NCI-H2196 (cell line): ENCODE measurements around the gene SLC25A17.
"Not testable (repeated sequence)": the region's sequence is repeated elsewhere in the genome, so short reads cannot be mapped to it uniquely, and the experiment has no call there.

ENCODE experiments used
- DNase-seq: peaks from one replicate; lab custom pipeline; 2025; ENCODE audit not compliant: unreplicated experiment; lab: John Stamatoyannopoulos, UW

SLC25A17 gene

DNA sequence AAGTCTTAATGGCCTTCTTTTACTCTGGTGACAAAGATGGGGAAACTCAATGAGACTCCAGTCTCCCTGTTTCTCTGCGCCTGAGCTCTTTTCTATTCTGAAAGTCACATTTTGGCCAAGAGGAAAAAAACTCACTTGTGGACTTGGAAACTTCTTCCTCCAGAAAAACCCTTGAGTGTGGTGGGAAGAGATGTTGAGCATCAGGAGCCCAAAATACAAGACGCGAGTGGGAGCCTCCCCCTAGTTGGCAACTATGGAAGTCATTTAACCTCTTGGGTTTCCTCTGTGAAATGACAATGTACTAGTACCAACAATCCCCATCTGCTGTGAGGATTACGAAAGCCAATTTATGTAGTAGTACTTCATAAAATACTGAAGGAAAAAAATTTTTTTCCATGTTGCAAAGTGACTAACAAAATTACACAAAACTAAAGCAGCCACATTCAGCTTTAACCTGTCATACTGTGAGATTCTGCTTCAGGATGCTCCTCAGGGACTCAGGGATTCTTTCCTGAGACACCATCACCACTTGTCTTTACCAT, 524 bp upstream of the SLC25A17 start:
- DNase-seq, result peak; percentile 43

DNA sequence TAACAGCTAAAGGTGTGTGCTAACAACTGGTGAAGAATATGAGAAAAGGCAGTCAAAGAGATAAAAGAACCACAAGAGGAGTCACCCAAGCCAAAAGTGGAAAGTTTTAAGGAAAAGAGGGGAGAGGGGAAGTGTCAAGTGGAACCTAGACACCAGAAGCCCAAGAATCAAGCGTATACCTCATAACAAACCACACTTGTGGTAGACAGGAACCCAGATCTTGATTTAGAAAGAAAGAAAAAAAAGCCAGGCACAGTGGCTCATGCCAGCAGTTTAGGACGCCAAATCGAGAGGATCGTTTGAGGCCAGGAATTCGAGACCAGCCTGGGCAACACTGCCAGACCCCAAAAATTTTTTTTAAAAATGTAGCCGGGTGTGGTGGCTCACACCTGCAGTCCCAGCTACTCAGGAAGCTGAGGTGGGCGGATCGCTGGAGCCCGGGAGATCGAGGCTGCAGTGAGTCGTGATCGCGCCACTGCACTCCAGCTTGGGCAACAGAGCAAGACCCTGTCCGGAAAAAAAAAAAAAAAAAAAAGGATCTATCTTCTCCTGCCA, 877 bp downstream of the SLC25A17 start:
- DNase-seq, result no peak

DNA sequence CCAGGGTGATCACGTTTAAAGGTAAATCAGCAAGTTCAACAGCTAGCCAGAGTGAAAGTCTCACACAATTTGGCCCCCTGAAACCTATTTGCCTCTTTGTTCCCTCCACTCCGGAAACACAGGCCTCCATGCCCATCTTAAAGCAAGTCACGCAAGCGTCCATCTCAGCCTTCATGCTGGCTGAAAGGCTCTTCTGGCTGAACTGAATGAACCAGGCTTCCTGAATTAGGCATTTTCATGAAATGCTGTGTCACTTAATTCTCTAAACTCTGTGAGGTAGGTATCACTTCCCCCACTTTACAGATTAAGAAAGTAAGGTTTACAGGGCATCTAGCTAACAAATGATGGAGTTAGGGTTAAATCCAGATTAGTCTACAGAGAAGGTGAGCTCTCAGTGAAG, 1.4 kb downstream of the SLC25A17 start:
- no peak for DNase-seq

DNA sequence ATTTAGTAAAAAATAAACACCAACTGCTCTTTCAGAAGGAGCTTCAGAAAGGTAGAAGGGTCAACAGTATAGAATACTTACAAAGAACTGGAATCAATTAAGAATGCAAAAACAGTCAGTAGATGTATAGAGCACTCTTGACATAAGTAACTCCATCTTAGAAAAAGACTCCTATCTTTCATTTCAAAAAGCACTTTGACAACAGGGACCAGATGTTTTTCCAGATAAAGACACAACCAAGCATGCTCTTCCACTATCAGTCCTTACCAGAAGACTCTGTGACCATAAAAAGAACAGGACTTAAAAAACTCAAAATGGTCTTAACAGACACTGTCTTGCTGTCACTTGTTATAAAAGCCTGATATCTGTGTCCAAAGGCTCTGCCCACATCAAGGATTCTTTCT, 5.2 kb downstream of the SLC25A17 start:
- no peak for DNase-seq

DNA sequence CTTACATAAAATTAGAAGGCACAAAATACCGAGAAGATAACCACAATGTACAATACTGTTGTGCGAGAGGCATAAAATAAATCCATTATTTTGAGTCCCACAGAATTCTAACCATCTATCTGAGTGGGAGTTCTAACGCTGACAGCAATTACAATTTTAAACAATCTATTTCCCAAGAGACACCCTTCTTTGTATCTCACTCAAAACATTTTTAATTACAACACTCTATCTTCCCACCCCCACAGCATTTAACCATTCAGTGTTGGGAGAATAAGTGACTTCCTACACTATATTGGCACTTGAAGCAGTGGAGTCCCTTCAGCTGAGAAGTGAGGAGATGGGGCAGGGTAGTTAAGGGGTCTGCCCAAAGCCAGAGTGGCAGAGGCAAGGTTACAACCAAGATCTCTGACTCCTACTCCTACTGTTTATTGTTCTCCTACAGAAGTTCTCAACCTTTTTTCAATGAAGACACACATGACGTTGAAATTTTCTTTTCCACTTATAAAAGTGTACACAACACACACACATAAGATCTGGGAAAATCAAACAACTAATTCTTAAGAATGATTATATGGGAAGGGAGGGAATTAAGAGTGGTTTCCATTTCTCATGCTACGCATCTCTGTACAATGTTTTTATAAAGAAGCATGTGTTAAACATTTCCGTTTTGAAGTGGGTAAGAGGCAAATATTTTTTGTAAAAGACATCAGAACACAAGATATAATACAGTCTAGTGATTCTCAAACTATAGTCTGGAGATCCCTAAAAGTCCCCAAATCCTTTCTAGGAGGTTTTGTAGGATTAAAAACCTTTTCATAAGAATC, 10.9 kb downstream of the SLC25A17 start:
- no peak for DNase-seq

DNA sequence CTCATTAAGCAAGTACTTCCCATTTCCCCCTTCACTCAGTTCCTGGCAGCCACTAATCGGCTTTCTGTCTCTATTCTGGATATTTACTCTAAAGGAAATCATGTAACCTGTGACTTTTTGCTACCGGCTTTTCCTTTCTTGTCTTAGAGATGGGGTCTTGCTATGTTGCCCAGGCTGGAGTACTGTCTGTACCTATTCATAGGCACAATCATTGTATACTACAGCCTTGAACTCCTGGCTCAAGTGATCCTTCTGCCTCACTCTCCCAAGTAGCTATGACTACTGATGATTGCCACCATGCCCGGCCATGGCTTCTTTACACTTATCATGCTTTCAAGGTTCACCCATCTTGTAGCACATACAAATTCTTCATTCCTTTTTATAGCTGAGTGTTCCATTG, 12.4 kb downstream of the SLC25A17 start:
- DNase-seq, result no peak

DNA sequence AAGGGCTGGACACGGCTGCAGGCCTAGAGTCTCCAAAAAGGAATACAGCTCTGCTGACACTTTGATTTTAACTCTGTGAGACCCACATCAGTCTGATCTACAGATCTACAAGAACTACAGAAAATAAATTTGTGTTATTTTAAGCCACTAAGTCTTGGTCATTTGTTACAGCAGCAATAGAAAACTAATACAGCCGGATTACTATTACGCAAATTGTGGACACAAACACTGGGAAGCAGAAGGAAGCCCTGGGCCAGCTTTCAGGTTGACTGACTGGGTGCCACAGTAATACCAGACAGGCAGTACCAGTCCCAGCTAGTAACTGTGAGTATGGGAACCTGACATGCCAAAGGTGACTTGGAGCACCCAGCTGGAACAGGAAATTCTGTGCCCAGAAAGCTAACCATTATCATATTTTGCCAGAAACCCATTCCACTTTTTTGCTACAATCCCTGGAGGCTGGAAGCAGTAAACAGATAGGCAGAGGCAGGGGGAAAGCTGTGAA, 13.4 kb downstream of the SLC25A17 start:
- DNase-seq, result no peak

DNA sequence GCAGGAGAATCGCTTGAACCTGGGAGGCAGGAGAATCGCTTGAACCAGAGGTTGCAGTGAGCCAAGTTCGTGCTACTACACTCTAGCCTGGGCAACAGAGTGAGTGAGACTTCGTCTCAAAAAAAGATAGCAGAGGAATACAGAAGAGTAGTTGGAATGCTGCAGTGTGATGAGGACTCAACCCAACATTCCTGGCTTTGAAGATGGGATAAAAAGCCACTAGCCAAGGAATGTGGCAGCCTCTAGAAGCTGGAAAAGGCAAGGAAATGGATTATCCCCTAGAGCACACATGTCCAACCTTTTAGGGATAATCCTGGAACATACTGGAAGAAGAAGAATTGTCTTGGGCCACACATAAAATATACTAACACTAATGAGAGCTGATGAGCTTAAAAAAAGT, 13.9 kb downstream of the SLC25A17 start:
- no peak for DNase-seq

DNA sequence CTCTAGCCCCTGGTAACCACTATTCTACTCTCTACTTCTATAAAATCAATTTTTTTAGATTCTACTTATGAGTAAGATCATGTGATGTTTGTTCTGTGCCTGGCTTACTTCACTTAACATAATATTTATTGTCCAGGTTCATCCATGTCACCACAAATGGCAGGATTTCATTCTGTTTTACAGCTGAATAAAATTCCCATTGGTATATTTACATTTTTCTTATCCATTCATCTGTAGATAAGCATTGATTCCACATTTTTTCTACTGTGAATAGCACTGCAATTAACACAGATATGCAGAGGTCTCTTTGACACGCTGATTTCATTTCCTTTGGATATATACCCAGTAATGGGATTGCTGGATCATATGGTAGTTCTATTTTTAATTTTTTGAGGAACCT, 15.8 kb downstream of the SLC25A17 start:
- no peak for DNase-seq

DNA sequence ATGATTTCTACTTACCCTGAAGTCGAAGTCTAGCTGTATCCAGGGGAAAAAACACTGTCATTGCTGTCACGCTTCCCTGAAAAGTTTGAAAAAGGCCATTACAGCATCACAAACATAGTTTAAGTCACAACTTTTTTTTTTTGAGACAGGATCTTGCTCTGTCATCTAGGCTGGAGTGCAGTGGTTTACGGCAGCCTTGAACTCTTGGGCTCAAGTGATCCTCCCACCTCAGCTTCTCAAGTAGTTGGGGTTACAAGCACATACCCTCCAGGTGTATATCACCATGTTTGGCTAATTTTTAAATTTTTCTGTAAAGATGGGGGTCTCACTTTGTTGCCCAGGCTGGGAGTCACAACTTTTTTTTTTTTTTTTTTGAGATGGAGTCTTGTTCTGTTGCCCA, 20.1 kb downstream of the SLC25A17 start:
- no peak for DNase-seq

DNA sequence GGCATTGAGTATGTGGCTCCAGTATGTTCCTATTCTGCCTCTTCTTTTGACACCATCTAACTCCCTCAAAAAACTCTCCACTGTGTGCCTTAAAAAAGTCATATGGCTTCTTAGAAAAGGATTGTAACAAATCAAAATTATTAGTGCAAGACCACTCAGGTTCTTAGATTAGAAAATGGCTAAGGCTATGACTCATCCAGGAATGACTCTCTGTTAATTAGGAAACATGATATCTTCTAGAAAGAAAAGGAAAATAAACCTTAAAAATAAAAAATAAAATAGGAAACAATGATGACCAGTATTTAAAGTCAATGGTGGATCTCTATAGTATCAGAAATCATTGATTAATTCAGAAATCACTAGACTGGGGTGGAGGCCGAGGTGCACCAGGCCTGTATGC, 21.7 kb downstream of the SLC25A17 start:
- no peak for DNase-seq

DNA sequence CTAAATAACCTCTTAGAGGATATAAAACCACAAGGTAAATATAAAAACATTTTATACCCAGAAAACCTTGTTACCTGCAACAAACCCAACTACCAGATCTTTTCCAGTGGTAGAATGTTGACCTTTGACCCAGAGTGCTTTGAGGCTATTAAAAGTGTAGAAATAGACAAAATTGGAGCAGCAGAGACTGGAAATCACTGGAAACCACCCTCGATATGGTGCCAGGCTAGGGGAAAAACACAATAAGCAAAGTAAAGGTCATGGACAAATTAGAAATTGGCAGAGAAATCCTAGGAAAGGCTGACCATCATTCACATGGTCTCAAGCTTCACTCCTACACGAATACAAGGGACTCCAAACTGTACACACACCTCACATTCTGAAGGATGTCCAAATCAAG, 26.7 kb downstream of the SLC25A17 start:
- no peak for DNase-seq

DNA sequence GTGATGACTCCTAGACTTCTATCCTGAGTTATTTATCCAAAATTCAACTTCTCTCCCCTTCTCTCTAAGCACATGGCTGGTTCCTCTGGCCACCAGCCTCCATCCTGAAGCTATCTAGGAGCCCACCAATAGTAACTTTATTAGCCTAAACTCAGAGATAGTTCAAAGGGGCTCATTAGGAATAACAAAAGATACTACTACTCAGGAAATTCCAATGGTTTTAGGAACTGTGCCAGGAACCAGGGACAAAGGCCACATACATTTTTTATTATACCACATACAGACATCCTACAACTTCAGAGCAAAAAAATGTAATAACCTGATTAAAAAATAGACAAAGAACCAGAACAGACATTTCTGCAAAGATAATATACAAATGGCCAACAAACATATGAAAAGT, 27.9 kb downstream of the SLC25A17 start:
- no peak for DNase-seq

DNA sequence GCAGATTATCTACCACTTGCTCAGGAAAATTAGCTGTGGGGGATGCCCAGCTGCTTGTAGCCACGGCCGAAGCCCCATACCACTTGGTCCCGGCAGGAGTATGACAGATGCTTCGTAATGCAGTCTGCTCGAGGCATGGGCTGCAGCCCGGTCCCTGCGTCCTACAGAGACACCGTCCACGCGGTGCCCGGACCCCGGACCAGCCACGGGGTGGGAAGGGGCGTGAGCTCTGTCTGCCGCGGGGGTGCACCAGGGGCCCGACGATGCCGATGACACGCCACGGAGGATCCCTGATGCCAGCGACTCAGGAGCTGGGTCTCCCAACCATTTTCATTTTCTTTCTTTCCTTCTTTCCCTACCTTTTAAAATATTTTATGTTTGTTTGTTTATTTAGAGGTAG, 30.0 kb downstream of the SLC25A17 start:
- no peak for DNase-seq

DNA sequence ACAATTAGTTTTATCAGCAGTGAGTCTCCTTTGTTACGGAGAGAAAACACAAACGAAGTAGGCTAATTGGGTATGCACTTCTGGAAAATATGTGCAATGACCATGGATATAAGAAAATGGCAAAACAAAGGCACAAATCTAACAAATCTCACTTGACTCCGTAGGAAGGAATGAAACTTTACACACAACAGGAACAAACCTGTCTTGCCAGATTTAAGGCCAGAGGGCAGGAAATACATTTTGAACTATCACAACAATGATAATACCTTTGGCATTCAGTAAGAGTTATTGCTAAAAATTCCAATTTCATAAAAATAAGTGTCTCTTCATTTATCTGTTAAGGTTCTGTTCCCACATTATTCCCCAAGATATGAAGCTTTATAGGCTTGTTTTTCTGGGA, 36.6 kb downstream of the SLC25A17 start:
- no peak for DNase-seq

DNA sequence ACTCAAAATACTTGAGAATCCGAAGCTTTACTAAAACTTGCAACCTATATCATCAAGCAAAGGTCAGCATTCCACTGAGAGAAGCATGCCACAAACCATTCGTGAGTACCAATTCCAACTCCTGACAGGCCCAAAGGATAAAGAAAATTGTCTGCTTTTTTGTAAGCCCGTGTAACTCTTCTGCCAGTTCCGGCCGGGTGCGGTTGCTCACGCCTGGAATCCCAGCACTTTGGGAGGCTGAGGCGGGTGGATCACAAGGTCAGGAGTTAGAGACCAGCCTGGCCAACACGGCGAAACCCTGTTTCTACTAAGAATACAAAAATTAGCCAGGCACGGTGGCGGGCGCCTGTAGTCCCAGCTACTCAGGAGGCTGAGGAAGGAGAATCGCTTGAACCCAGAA, 37.4 kb downstream of the SLC25A17 start:
- not testable (repeated sequence) for DNase-seq

DNA sequence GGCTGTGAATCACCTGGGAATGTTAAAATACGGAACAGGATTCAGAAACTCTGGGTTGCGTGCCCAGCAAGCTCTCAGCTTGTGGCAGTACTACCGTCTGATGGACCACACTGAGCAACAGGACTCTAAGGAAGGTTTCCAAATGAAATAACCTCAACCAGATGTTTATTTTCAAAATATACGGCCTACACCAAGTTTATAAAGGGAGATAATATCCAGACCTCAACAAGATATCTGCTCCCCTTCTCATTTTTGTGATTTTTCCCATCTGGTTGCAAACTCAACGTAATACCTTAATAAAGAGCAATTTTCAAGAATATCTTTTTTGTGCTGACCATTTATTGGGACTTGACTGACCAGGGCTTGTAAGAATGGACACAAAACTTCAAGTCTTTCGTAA, 49.4 kb downstream of the SLC25A17 start:
- no peak for DNase-seq

DNA sequence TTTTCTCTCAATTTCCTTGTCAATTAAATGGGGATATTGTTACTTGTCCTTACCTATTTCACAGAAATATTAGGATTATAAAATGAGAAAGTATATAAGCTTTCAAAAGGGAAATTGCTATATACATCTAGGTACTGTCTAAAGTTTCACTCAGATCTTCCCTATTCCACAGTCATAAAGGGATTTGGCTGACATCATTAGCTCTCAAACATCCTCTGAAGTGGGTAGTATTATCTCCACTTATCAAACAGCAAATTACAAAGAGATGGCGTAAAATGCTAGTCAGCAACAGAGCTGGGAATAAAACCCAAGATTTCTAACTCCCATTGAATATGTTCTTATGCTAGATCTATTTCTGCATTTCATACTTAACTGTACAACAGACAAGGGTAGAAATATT, 50.9 kb downstream of the SLC25A17 start:
- no peak for DNase-seq

DNA sequence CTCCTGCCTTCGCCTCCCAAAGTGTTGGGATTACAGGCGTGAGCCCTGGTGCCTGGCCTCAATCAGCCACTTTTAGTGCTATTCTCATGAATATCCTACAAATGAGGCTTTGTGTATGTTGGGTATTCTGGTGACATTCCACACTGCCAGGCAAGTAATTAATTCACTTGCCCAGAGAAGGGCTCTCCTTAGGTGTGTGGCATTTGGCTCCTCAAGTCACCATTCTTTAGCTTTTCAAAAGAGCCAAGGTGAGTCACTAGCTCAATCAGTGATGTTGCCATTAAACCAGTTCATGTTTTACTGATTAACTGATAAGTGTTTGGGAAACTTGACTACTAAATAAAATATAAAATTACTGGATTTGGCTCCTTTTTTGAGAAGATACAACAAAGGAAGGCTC, 52.2 kb downstream of the SLC25A17 start:
- no peak for DNase-seq

DNA sequence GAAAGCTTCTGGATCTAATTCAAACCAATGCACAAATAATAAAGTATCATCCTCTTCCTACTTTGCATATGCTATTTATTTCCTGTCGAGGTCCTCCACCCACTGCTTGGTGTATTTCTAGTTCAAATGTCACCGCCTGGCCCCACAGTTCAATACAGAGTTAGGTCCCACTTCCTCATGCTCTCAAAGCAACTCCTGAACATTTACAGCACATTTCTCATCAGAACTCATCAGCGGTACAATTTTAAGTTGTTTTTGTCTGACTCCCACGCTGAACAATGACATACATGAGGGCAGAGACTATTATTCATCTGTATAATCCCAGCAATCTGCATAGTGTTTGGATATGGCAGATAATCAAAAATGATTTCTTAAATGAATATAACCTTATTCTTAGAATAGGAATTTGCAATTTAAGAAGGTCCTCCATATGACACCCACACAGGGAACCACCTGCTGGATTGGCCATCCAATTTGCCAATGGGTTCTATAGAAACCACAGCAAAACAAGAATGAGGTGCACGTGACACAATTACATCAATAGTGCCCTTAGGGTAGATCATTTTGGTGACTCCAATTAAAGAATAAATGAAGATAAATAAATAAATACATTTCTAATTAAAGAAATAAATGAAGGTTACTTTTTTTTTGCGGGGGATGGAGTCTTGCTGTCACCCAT, 54.2 kb downstream of the SLC25A17 start:
- DNase-seq, result no peak

DNA sequence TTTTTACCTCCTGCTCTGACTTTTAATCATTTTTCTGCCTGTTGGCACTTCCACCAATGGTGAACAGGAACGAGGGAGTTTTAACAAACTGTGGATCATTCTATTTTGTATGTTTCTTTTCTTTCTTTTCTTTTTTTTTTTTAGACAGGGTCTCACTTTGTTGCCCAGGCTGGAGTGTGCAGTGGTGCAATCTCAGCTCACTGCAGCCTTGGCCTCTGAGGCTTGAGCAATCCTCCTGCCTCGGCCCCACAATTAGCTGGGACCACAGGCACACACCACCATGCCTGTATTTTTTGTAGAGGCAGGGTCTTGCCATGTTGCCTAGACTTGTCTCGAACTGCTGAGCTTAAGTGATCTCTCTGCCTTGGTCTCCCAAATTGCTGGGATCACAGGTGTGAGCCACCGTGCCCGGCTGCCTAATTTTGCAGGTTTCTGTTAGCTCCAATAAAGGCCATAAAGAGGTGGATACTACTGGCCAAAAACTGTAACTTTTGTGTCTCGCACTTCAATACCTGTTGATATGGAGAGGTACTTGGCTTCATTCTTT, 59.8 kb downstream of the SLC25A17 start:
- no peak for DNase-seq

DNA sequence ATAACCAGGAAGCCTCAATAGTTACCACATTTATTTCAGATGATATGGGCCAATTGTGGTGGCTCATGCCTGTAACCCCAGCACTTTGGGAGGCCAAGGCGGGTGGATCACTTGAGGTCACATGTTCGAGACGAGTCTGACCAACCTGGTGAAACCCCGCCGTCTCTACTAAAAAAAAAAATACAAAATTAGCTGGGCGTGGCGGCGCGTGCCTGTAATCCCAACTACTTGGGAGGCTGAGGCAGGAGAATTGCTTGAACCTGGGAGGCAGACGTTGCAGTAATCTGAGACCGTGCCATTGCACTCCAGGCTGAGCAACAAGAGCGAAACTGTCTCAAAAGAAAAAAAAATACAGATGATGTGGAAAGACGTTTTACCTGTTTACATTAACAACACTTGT, 60.3 kb downstream of the SLC25A17 start:
- not testable (repeated sequence) for DNase-seq
